K562 (cell line): ENCODE data around the gene ACRBP. TPM values are rescaled to one million over a fixed set of nuclear protein-coding genes. Genes with fewer than 3 reads are reported as not detected.

Source experiments
- BRF1 ChIP-seq: IDR thresholded peaks from 3 replicates; pipeline ENCODE4 v1.6.1; 2011; ENCODE audit warnings: borderline replicate concordance, mild to moderate bottlenecking; ENCODE audit not compliant: insufficient read length; ENCODE audit errors: extremely low read depth
- CHCHD3 ChIP-seq: fragments of 250-450 bp; sonication (Bioruptor Pico); IDR thresholded peaks from 2 replicates; pipeline ENCODE4 v2.1.2; 2022; ENCODE audit warnings: mild to moderate bottlenecking
- CHD2 ChIP-seq: IDR thresholded peaks from 2 replicates; pipeline ENCODE4 v1.6.1; 2011; ENCODE audit warnings: low read depth, low read length
- CHD4 ChIP-seq: fragments of 200-600 bp; sonication (generic); IDR thresholded peaks from 3 replicates; pipeline ENCODE4 v1.6.1; 2012; ENCODE audit warnings: low read depth, mild to moderate bottlenecking, mixed read lengths, low read length, inconsistent platforms; ENCODE audit not compliant: insufficient read depth, insufficient replicate concordance, poor library complexity, severe bottlenecking
- ETV5 ChIP-seq: sonication (generic); formaldehyde crosslinking; IDR thresholded peaks from 2 replicates; pipeline ENCODE4 v1.4.0; 2020; ENCODE audit warnings: low read depth, mild to moderate bottlenecking, missing genetic modification reagents
- GABPB1 ChIP-seq: sonication (generic); formaldehyde crosslinking; IDR thresholded peaks from 2 replicates; pipeline ENCODE4 v1.8.0; 2022; ENCODE audit warnings: mild to moderate bottlenecking, missing genetic modification reagents
- NKRF ChIP-seq: fragments of 450-650 bp; IDR thresholded peaks from 2 replicates; pipeline ENCODE4 v1.6.1; 2016; ENCODE audit warnings: borderline replicate concordance
- POLR2A ChIP-seq: fragments of 450-650 bp; conservative IDR thresholded peaks from 2 replicates; pipeline ENCODE4 v1.6.1; 2016
- POLR2G ChIP-seq: fragments of 200-400 bp; formaldehyde crosslinking; IDR thresholded peaks from 2 replicates; pipeline ENCODE4 v1.6.1; 2017; ENCODE audit warnings: low read depth, mild to moderate bottlenecking, antibody characterized with exemption, low read length, moderate library complexity
- PREB ChIP-seq: sonication (generic); formaldehyde crosslinking; IDR thresholded peaks from 2 replicates; pipeline ENCODE4 v1.8.1; 2023; ENCODE audit warnings: mild to moderate bottlenecking, missing genetic modification reagents
- RREB1 ChIP-seq: fragments of 250-450 bp; sonication (Bioruptor Pico); IDR thresholded peaks from 2 replicates; pipeline ENCODE4 v1.4.0; 2020
- SIN3B ChIP-seq: fragments of 450-650 bp; IDR thresholded peaks from 2 replicates; pipeline ENCODE4 v1.6.1; 2017; ENCODE audit warnings: low read depth, mild to moderate bottlenecking, moderate library complexity
- SIX5 ChIP-seq, 2 experiments: IDR thresholded peaks; 2 replicates each; pipeline ENCODE4 v1.6.1; 2011; ENCODE audit warnings: low read length in 2 of 2, borderline replicate concordance in 1 of 2, low read depth in 1 of 2, mild to moderate bottlenecking in 1 of 2, moderate library complexity in 1 of 2; ENCODE audit not compliant: insufficient read depth in 1 of 2
- SNRNP70 ChIP-seq: fragments of 200-400 bp; formaldehyde crosslinking; optimal IDR thresholded peaks from 2 replicates; pipeline ENCODE3; 2017; ENCODE audit warnings: low read depth, low read length
- SP2 ChIP-seq: IDR thresholded peaks from 2 replicates; pipeline ENCODE4 v1.6.1; 2011; ENCODE audit warnings: mild to moderate bottlenecking, low read depth, low read length, moderate library complexity; ENCODE audit not compliant: poor library complexity, severe bottlenecking; ENCODE audit errors: extremely low read depth
- TEAD1 ChIP-seq, 2 experiments: fragments of 450-650 bp in 1 of 2; sonication (generic) in 1 of 2; formaldehyde crosslinking; IDR thresholded peaks; 2 replicates each; pipeline versions ENCODE4 v1.4.0 to v1.8.0; 2020 to 2022; ENCODE audit warnings: mild to moderate bottlenecking in 2 of 2, missing genetic modification reagents in 1 of 2
- ZNF699 ChIP-seq: fragments of 250-450 bp; sonication (Bioruptor Pico); IDR thresholded peaks from 2 replicates; pipeline ENCODE4 v1.8.0; 2021; ENCODE audit warnings: mild to moderate bottlenecking, moderate library complexity; ENCODE audit not compliant: insufficient replicate concordance
- ZNF778 ChIP-seq: fragments of 450-650 bp; formaldehyde crosslinking; IDR thresholded peaks from 2 replicates; pipeline ENCODE4 v1.4.0; 2020; ENCODE audit warnings: mild to moderate bottlenecking, moderate library complexity
- polyA plus RNA-seq, 8 experiments: library from polyadenylated mRNA; depleted of rRNA in 4 of 8; stranded (reverse) in 5 of 8; unstranded in 3 of 8; fragments of >200 nt; fragmentation: Nextera tagmentation in 2 of 8; fragmentation: Illumina TruSeq in 1 of 8; extraction: Ambion mirVana in 2 of 8; extraction: Trizol in 1 of 8; gene quantifications; 2 replicates each; pipeline versions ENCODE4 v1.2.1 to v1.2.3, GENCODE V29; 2011 to 2014; ENCODE audit warnings: inconsistent platforms in 1 of 8, missing spikeins in 1 of 8
- total RNA-seq, 7 experiments: library from RNA; depleted of rRNA in 6 of 7; stranded (reverse); fragments of >200 nt in 6 of 7; fragmentation: Illumina TruSeq in 2 of 7; extraction: Trizol in 2 of 7; gene quantifications; 2 replicates each; pipeline versions ENCODE4 v1.2.1 to v1.2.3, GENCODE V29; 2011 to 2021; ENCODE audit warnings: low replicate concordance in 1 of 7

ACRBP gene
- total and polyA plus RNA-seq, 9 of the 15 experiments (the other 6 are each of a cell fraction or from before 2014, with no cell fraction given) = 3.1 to 31.8 (median 8.4) TPM

- TF ChIP-seq ETV5 (peak; percentile 97), TEAD1 (CRISPR knock-in tag; IDR thresholded peaks at IDR 0.05) (peak in 1 of 2 experiments; percentile 73; a peak in 1 of 4 replicates), PREB (CRISPR knock-in tag) (no peak), GABPB1 (peak; percentile 97), CHCHD3 (no peak), NKRF (peak; percentile 90), CHD2 (peak; percentile 30; the same call in 1 of the 2 replicates), ZNF778 (CRISPR knock-in tag) (no peak), SIN3B (peak; percentile 92), CHD4 (no peak), RREB1 (no peak), SIX5 (IDR thresholded peaks at IDR 0.05; ENCODE audit: borderline replicate concordance in 1 of 2, insufficient read depth in 1 of 2, low read depth in 1 of 2, low read length in 2 of 2) (peak; percentile 80 to 85), SNRNP70 (no peak), ZNF699 (CRISPR knock-in tag) (no peak), BRF1 (no peak), SP2 (no peak), POLR2G (peak; percentile 54; the same call in 1 of the 2 replicates), POLR2A (peak; percentile 72)
Observed at GRCh38 chr12:6662906-6663742, 15.9 kb upstream of the ACRBP start, which contains the start of gene ING4 (continued).
